GM18502 (cell line): ENCODE results near the gene USH2A.
A peak's percentile ranks its signal among the peaks of the same experiment; 100 is the strongest.

Experiments
- ATAC-seq: cut with Tn5 transposase; IDR thresholded peaks from one replicate; pipeline ENCODE4 v1.9.1; 2021; ENCODE audit warnings: mild to moderate bottlenecking; ENCODE audit not compliant: unreplicated experiment, poor library complexity

Gene USH2A

DNA sequence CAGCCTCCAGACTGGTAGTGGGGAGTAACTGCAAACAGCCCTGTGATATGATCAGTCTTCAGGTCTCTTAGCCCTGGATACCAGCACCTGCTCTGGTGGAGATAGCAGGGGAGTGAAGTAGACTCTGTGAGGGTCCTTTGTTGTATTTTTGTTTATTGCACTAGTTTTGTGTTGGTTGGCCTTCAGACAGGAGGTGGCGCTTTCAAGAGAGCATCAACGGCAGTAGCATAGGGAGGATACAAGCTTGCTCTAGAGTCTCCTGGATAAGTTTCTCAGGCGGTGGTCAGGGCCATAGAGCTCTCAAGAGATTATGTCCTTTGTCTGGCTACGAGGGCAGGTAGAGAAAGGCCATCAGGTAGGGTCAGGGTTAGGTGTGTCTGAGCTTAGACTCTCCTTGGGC, 116.4 kb downstream of the USH2A start:
- no peak for ATAC-seq

DNA sequence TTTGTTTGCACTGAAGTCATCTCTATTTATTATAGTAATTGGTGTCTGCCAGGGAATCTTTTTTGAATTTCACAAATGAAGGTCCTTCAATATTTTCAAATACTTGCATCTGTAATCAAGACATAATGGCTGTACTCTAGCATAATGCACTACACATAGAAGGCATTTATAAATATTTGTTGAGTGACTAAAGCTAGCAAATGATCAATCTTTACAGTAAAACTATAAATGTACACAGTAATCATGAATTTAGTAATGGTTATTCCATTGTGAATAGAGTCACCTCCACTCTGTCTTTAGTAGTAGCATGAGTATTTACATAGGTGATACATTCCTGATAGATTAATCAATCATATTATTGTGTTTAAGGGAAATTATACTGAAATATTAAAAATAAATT, 119.6 kb downstream of the USH2A start:
- ATAC-seq = no peak

GRCh38 chr1:216293683-216294082, 129.6 kb downstream of the USH2A start:
- ATAC-seq = no peak

GRCh38 chr1:216290074-216290473, 133.2 kb downstream of the USH2A start:
- ATAC-seq = no peak

DNA sequence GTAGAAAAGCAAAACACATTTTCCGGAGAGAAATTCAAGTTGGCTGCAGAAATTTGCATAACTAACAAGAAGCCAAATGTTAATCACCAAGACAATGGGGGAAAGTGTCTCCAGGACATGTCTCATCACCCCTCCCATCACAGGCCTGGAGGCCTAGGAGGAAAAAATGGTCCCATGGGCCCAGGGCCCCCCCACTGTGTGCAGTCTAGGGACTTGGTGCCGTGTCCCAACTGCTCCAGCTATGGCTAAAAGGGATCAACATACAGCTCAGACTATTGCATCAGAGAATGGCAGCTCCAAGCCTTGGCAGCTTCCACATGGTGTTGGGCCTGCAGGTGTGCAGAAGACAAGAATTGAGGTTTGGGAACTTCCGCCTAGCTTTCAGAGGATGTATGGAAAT, 138.2 kb downstream of the USH2A start:
- no peak for ATAC-seq

GRCh38 chr1:216281757-216282156, 141.5 kb downstream of the USH2A start:
- ATAC-seq = no peak

DNA sequence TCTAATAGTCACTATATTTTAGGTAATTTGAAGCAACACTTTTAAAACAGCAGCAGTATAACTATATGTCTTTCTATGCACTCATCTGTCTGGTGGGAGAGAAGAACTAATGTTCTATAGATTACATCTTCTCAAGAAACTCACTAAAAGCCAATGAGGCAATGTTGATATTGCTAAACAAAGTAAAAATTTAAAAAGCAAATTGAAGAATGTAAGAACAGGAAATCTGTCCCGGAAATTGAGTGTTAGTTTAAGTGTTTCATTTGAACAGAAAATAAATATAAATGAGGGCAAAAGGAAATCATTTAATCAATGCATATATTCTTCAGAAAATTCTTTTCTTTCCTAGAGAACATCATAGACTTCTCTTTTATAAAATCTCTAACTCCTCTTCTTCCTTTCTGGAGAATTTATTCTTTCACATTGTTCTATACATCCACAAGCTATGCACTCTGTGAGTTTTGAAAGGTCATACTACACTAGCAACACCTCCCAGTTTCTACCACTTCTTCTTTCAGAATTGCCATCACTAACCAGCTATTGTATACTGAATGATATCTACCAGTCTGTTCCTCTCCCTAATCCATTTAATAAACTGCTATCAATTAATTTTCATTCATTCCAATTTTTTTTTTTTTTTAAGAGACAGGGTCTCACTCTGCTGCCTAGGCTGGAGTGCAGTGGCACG, 153.0 kb downstream of the USH2A start:
- ATAC-seq = no peak

GRCh38 chr1:216261631-216262030, 161.6 kb downstream of the USH2A start:
- no peak for ATAC-seq

- ATAC-seq = no peak
These were observed 164.4 kb downstream of the USH2A start for GRCh38 chr1:216258856-216259255.

DNA sequence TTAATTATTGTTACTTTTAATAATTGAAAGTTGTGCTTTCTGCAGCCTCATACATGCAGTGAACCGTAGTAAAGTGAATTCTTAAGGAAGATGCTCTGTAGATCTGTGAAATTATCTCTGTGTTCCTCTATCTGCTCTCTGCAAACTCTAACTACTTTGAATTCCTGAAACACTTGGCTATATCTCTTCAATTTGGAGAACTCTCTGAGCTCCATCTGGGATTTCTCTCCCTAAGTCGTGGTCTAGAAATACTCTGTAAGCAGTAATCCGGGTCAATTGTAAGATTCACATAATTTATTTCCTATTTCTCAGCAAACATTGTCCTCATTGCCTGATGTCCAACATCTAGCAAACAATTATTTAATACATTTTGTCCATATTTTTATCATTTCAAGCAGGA, 164.9 kb downstream of the USH2A start:
- ATAC-seq = no peak

GRCh38 chr1:216250861-216251260, 172.4 kb downstream of the USH2A start:
- no peak for ATAC-seq

- no peak for ATAC-seq
These were observed 174.6 kb downstream of the USH2A start for GRCh38 chr1:216248628-216249027.

- no peak for ATAC-seq
These were observed 175.3 kb downstream of the USH2A start for GRCh38 chr1:216247937-216248336.

- ATAC-seq = no peak
These were observed 176.6 kb downstream of the USH2A start for GRCh38 chr1:216246577-216247203.

GRCh38 chr1:216238844-216239243, 184.4 kb downstream of the USH2A start:
- no peak for ATAC-seq

DNA sequence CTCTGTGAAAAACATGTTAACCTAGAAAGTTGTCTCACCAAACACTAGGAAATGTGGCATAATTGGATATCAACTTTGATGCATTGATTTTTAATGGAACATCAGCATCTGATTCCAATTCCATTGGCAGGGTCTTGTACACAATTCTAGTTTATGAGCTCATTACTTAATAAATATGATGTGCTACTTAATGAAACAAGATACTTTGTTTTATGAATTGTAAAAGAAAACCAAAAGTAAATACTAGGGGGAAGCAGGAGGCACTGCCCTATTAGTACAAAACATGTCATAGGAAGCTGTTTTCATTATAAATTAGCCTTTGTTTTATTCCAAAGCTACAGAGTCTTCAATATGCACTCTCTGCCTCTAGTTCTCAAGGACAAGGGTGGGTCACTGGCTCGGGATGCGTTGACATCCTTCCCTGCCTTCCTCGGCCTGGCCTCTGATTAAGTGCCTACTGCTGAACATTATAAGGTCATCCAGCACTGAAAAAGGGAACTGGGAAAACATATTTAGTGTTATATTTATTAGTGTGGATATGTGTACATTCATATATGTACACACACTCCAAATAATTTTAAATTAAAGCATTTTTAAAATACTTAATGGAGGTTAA, 185.2 kb downstream of the USH2A start:
- no peak for ATAC-seq

DNA sequence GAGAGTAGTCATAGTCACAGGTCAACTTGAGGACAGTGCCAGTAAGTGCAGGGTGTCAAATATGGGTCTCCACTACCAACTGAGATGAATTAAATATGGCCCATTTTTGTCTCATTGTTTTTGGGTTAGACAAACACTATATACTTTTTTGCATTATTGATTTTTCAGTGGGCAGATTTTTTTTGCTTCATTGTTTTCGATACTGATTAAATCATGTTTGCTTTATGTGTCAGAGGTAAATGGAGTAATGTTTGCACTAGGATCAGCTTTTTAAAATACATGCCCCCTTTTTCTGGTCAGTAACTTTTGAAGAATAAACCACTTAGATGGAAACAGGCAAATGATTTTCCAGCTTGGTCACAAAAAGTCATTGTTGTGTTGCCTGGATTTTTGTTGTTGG, 199.0 kb downstream of the USH2A start:
- no peak for ATAC-seq

- ATAC-seq = no peak
These were observed 199.8 kb downstream of the USH2A start for GRCh38 chr1:216223486-216223885.

DNA sequence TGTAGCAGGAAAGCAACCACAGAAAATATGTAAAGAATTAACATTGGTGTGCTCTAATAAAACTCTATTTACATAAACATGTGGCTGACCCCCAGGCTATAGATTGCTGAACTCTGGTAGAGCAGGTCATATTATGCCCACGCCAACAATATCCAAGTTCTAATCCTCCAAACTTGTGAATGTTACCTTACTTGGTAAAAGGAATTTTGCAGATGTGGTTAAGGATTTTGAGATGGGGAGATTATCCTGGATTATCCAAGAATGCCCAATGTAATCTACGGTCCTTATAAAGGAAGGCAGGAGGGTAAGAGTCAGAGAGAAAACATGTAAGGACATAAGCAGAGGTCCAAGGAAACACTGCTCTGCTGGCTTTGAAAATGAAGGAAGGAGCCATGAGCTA, 201.0 kb downstream of the USH2A start:
- ATAC-seq = no peak

DNA sequence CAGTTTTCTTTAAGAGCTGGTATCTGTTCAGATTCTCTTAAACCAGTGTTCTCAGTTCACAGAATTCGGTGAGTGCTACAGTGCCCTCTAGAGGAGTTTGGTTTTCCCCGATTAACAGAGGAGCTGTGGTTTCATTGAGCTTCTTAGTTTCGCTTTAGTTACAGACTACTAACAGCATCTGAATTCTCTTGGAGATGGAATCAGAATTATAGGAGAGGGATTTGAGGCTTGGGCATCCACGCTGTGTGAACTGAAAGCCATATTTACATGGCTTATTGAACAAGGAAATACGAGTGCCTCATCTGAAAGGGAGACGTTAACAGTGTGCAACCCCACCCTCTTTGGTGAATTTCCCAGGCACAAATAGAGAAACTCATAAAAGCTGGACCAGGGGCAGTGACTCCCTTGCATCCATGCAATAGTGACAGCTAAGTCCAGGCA, 202.0 kb downstream of the USH2A start:
- ATAC-seq = peak; percentile 100

DNA sequence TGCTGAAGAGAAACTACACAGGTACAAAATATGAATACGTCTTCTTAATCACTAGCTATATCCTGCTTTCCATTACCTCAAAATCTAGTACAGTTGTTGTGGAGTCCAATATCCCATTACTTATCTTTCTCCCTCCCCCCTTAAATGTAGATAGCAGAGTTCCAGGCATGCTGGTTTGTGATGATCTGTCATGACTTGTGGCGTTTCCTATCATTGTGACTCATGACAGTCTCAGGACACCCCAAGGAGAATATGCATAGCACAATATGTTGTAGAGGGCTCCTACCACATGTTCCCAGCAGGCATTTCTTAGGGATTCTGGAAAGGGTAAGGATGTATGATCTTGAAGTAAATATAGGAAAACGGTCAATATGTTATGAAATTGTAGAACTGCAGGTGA, 206.9 kb downstream of the USH2A start:
- no peak for ATAC-seq

GRCh38 chr1:216215169-216215568, 208.1 kb downstream of the USH2A start:
- no peak for ATAC-seq
